Body of pancreas (tissue), 4 donors: ENCODE results near the gene NIN. TPM values are rescaled to one million over a fixed set of nuclear protein-coding genes. Genes with fewer than 3 reads are reported as not detected.

Source experiments
- ATAC-seq: fragments of 150-250 bp; one replicate; pipeline ENCODE4 v1.9.1; 2016
- DNase-seq, 4 donors: peaks; one replicate each; pipeline ENCODE4 v3.0.0-alpha.2; 2019
- H3K27ac ChIP-seq, 4 donors: fragments of 200-600 bp; sonication (generic); 1 replicate in 3 of 4; 2 replicates in 1 of 4; pipeline versions ENCODE4 v1.5.1 to v1.6.1; 2016 to 2019; ENCODE audit warnings: mild to moderate bottlenecking in 1 of 4, mixed read lengths in 1 of 4, moderate library complexity in 1 of 4
- H3K27me3 ChIP-seq, 2 donors: fragments of 200-600 bp; sonication (generic); one replicate each; pipeline ENCODE4 v1.6.0; 2016; ENCODE audit warnings: mild to moderate bottlenecking in 1 of 2
- H3K36me3 ChIP-seq, 2 donors: fragments of 200-600 bp; sonication (generic); replicated peaks in 1 of 2; 2 replicates each; pipeline ENCODE4 v1.5.1; 2016; ENCODE audit warnings: low read depth in 2 of 2; ENCODE audit not compliant: insufficient read depth in 1 of 2
- H3K4me1 ChIP-seq: fragments of 200-600 bp; sonication (generic); one replicate; pipeline ENCODE4 v1.6.0; 2016
- H3K4me3 ChIP-seq, 2 donors: fragments of 200-600 bp; sonication (generic); 1 replicate in 1 of 2; 2 replicates in 1 of 2; pipeline ENCODE4 v1.5.1; 2016 to 2019
- H3K9me3 ChIP-seq, 3 donors: fragments of 200-600 bp; sonication (generic); 1 replicate in 2 of 3; 2 replicates in 1 of 3; pipeline ENCODE4 v1.5.1; 2016
- CTCF ChIP-seq, 7 experiments: fragments of 450-650 bp in 4 of 7; fragments of 200-600 bp in 3 of 7; sonication (generic) in 3 of 7; IDR thresholded peaks; one replicate each; pipeline ENCODE4 v1.5.1; 2016 to 2019; ENCODE audit warnings: antibody characterized with exemption in 7 of 7
- POLR2A ChIP-seq, 3 donors: fragments of 450-650 bp; IDR thresholded peaks; one replicate each; pipeline ENCODE4 v1.6.1; 2016; ENCODE audit warnings: antibody characterized with exemption in 3 of 3, mild to moderate bottlenecking in 2 of 3
- WGBS, 2 donors: methylation state at CpG; one replicate each; pipeline ENCODE4 v1.1.5; 2017; 5-methylcytosine and 5-hydroxymethylcytosine counted together
- intact Hi-C: fragments of 100-400 bp; cut with DNase I; formaldehyde crosslinking; loops from one replicate; pipeline ENCODE4 v1.15.1; 2023
- total RNA-seq, 2 donors: library from RNA; depleted of rRNA; stranded (reverse); fragments of >200 nt; gene quantifications; one replicate each; pipeline ENCODE4 v1.1.0, GENCODE V29; 2016

NIN gene
- total RNA-seq, 2 donors from 2014 or later: 6.6 to 16.9 TPM

- TF ChIP-seq POLR2A (IDR thresholded peaks at IDR 0.05) (no peak), CTCF (IDR thresholded peaks at IDR 0.05) (no peak)
- ATAC-seq (no peak), DNase-seq (no peak)
- intact Hi-C loops: no loop called here
- 84 to 85% methylated on average over 5 of the region's 5 CpGs for WGBS, 2 donors
- H3K27ac ChIP-seq: no peak overlapping the region
- no peaks in the 10 kb centered on the region for H3K9me3 ChIP-seq
- H3K27me3 ChIP-seq: peaks cover 0 to 11% of the 10 kb centered on the region in 2 donors
- H3K4me1 ChIP-seq: peaks cover 6% of the 10 kb centered on the region
- no peak overlapping the region for H3K4me3 ChIP-seq
- no peaks in the 10 kb centered on the region for H3K36me3 ChIP-seq
These were observed 40.3 kb upstream of the NIN start for GRCh38 chr14:50871228-50871627.

- intact Hi-C loops: no loop called here
- Histone ChIP-seq H3K9me3 (no peaks in the 10 kb centered on the region), H3K27me3 (no peaks in the 10 kb centered on the region), H3K4me1 (no peaks in the 10 kb centered on the region), H3K27ac (no peak overlapping the region), H3K4me3 (no peak overlapping the region), H3K36me3 (no peaks in the 10 kb centered on the region)
- TF ChIP-seq CTCF (IDR thresholded peaks at IDR 0.05) (no peak), POLR2A (IDR thresholded peaks at IDR 0.05) (no peak)
- ATAC-seq (no peak), DNase-seq (no peak)
- 66 to 71% methylated on average over 11 of the region's 11 CpGs for WGBS, 2 donors
These were observed 34.6 kb upstream of the NIN start for GRCh38 chr14:50865391-50866076.

- Histone ChIP-seq H3K4me3 (no peak overlapping the region), H3K36me3 (no peaks in the 10 kb centered on the region), H3K27me3 (no peaks in the 10 kb centered on the region), H3K27ac (no peak overlapping the region), H3K4me1 (peaks cover 4% of the 10 kb centered on the region), H3K9me3 (no peaks in the 10 kb centered on the region)
- no peak for ATAC-seq
- intact Hi-C loops: no loop called here
- WGBS, 2 donors: 74 to 85% methylated on average over 5 of the region's 5 CpGs
- no peak for TF ChIP-seq CTCF (IDR thresholded peaks at IDR 0.05)
- no peak for TF ChIP-seq POLR2A (IDR thresholded peaks at IDR 0.05)
- DNase-seq: no peak
These were observed 34.0 kb upstream of the NIN start for GRCh38 chr14:50864946-50865345.

GRCh38 chr14:50864237-50864636 lies 33.3 kb upstream of the NIN start:
- peaks cover 9% of the 10 kb centered on the region for H3K4me1 ChIP-seq
- no peaks in the 10 kb centered on the region for H3K36me3 ChIP-seq
- H3K4me3 ChIP-seq: no peak overlapping the region
- TF ChIP-seq POLR2A (IDR thresholded peaks at IDR 0.05): no peak
- TF ChIP-seq CTCF (IDR thresholded peaks at IDR 0.05): no peak
- no peaks in the 10 kb centered on the region for H3K9me3 ChIP-seq
- DNase-seq: no peak
- intact Hi-C loops: no loop called here
- no peak for ATAC-seq
- no peak overlapping the region for H3K27ac ChIP-seq
- no peaks in the 10 kb centered on the region for H3K27me3 ChIP-seq

GRCh38 chr14:50862036-50862570 lies 31.1 kb upstream of the NIN start:
- ATAC-seq (no peak), DNase-seq (no peak)
- H3K9me3 ChIP-seq: no peaks in the 10 kb centered on the region
- no peak overlapping the region for H3K4me3 ChIP-seq
- intact Hi-C loops: no loop called here
- TF ChIP-seq POLR2A (IDR thresholded peaks at IDR 0.05) (no peak), CTCF (IDR thresholded peaks at IDR 0.05) (no peak)
- H3K27me3 ChIP-seq: no peaks in the 10 kb centered on the region
- H3K27ac ChIP-seq: no peak overlapping the region
- no peaks in the 10 kb centered on the region for H3K36me3 ChIP-seq
- WGBS, 2 donors: 67 to 74% methylated on average over 4 of the region's 4 CpGs
- peaks cover 10% of the 10 kb centered on the region for H3K4me1 ChIP-seq
